ENCODE data around the gene EFS.
"Not testable (repeated sequence)": the region's sequence is repeated elsewhere in the genome, so short reads cannot be mapped to it uniquely, and the experiment has no call there.

Gene EFS

DNA sequence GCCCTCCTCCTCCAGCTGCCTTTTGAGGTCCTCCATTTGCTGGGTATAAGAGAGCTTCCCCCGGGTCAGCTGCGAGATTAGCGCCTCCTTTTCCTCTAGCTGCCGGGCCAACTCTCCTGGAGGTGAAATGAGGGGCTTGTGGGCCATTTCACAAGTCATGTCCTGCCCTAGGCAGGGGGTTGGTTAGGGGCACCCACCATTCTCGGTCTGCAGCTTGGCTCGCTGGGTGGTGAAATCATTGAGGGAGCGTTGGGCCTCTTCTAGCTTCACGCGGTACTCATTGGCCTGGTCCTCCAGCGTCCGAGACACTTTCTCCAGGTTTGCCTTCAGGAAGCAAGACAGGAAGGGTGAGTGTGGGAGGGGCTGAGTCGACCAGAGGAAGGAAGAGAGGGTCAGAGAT, 24.4 kb upstream of the EFS start:
- DNase-seq (ENCODE audit: low read depth): no peak
- in situ Hi-C loops (cut with HindIII; ENCODE audit: low sequenced_read_pairs): no loop called here
- TF ChIP-seq, protein P1, sequence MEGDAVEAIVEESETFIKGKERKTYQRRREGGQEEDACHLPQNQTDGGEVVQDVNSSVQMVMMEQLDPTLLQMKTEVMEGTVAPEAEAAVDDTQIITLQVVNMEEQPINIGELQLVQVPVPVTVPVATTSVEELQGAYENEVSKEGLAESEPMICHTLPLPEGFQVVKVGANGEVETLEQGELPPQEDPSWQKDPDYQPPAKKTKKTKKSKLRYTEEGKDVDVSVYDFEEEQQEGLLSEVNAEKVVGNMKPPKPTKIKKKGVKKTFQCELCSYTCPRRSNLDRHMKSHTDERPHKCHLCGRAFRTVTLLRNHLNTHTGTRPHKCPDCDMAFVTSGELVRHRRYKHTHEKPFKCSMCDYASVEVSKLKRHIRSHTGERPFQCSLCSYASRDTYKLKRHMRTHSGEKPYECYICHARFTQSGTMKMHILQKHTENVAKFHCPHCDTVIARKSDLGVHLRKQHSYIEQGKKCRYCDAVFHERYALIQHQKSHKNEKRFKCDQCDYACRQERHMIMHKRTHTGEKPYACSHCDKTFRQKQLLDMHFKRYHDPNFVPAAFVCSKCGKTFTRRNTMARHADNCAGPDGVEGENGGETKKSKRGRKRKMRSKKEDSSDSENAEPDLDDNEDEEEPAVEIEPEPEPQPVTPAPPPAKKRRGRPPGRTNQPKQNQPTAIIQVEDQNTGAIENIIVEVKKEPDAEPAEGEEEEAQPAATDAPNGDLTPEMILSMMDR (IDR thresholded peaks at IDR 0.05; ENCODE audit: low read depth, low read length, missing control alignments): no peak
- no peak overlapping the region for H3K4me3 ChIP-seq (ENCODE audit: low read depth, low read length)

DNA sequence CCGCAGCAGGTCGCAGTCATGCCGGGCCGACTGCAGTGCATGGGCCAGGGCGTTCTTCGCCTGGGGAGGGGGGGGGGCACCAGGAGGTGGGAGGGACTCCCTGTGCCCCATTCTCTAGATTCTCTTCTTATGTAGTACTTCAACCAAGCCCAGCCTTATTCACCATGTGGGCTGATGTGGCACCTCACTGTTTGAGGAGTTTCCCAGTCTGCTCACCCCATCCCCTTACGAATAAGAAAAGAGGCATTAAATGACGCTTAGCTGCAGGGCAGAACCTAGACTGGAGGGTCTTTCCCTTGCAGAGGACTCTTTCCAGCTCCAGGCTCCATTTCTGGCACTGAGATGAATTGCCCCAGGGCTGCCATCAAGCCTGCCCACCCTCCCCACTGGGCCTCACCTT, 24.0 kb upstream of the EFS start:
- no peak for DNase-seq (ENCODE audit: low read depth)
- TF ChIP-seq, protein P1 (IDR thresholded peaks at IDR 0.05; ENCODE audit: low read depth, low read length, missing control alignments): no peak
- H3K4me3 ChIP-seq (ENCODE audit: low read depth, low read length): no peak overlapping the region
- in situ Hi-C loops (cut with HindIII; ENCODE audit: low sequenced_read_pairs): no loop called here

DNA sequence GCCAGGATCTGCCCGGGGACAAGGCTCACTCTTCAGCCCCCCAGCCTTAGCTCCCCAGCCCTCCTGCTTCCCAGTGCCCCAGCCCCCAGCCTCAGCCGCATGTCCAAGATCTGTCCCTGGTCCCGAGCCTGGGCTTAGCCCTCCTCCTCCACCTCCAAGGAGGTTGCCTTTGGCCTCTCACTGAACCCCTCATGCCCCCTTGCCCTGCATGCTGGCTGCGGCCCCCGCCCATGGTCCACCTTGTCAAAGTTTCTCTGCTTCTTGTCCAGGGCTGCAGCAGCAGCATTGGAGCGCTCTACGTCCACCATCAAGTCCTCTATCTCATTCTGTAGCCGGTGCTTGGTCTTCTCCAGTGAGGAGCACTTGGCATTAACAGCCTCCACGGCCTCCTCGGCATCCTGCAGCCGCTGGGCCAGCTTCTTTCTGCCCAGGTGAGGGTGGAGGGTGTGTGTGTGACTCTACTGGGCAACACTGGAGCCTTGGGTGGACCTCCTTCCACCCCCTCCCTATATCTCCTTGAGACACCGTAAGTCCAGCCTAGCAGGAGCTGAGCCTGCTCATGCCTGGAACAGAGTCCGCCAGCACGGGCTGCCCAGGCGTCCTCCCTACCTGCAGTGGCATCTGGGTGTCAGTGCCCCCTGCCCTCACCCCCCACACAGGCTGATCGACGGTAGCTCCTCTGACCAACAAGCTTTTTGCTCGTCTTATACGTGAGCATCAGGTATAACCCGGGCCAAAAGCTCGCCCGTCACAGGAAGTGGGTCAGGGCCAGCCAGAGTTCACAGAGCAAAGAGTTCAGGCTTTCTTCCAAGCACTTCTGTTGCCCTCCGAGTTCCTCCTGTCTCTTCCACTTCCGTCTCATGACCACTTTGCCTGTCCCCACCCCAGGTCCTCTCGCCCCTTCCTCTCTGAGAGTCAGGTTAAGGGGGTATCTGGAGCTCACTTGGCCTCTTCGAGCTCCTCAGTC, 23.2 kb upstream of the EFS start:
- in situ Hi-C loops (cut with HindIII; ENCODE audit: low sequenced_read_pairs): no loop called here
- DNase-seq (ENCODE audit: low read depth): no peak

DNA sequence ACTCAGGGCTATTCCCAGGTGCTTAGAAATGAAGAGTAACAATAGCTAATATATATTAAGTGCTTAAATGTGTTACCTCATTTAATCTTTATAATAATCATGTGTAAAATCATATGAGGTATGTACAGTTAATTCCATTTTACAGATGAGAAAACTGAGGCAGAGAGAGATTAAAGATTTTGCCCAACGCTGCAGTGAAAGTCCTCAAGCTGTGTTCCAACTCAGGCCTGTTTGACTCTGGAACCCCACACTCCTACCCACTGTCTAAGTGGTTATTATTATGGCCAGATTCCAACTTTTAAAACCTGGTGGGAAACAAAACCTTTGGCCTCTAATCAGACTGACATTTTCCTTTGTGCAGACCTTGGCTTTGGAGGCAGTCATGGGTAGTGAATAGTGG, 22.0 kb upstream of the EFS start:
- in situ Hi-C loops (cut with HindIII; ENCODE audit: low sequenced_read_pairs): no loop called here
- no peak overlapping the region for H3K4me3 ChIP-seq (ENCODE audit: low read depth, low read length)
- TF ChIP-seq, protein P1 (IDR thresholded peaks at IDR 0.05; ENCODE audit: low read depth, low read length, missing control alignments): no peak
- no peak for DNase-seq (ENCODE audit: low read depth)

More for the DNA sequence above, 23.2 kb upstream of the EFS start:
- TF ChIP-seq, protein P1 (IDR thresholded peaks at IDR 0.05; ENCODE audit: low read depth, low read length, missing control alignments): no peak
- H3K4me3 ChIP-seq (ENCODE audit: low read depth, low read length): no peak overlapping the region

DNA sequence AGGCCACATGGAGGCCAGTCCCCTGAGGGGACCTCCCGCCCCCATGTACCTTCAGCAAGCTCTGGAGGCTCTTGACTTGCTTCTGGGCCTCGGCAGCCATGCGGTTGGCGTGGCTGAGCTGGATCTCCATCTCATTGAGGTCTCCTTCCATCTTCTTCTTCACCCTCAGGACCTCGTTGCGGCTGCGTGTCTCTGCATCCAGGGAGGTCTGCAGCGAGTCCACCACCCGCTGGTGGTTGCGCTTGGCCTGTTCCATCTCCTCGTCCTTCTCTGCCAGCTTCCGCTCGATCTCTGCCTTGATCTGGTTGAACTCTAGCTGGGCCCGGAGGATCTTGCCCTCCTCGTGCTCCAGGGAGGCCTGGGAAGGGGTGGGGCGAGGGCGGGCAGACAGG, 21.3 kb upstream of the EFS start:
- in situ Hi-C loops (cut with HindIII; ENCODE audit: low sequenced_read_pairs); DNase-seq (ENCODE audit: low read depth); H3K4me3 ChIP-seq (ENCODE audit: low read depth, low read length): not testable (repeated sequence)

DNA sequence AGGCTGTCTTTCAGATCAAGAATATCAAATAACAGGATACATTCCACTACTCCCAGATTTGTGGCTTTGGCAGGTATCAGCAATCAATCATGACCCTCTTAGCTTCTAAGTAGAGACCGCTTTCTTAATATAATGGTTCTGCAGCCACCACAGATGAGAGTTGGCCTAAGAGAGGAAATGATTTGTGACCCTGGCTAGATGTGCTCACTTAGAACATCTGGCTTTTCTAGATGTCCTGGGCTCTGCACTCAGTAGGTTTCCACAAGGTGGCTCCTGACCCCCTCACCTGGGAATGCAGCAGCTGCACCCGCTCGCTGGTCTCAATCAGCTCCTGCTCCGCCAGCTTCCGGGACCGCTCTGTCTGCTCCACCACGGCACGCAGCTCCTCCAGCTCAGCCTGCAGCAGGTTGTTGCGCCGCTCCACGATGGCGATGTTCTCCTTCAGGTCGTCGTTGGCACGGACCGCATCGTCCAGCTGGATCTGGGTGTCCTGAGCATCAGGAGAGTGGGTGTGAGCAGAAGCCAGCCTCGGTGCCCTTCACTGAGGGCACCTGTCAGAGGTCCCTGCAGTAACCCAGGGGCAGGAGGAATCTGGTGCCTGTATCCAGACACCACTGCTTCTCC, 20.8 kb upstream of the EFS start:
- in situ Hi-C loops (cut with HindIII; ENCODE audit: low sequenced_read_pairs): no loop called here

More for the DNA sequence above, 20.8 kb upstream of the EFS start:
- DNase-seq (ENCODE audit: low read depth): no peak
- no peak overlapping the region for H3K4me3 ChIP-seq (ENCODE audit: low read depth, low read length)
- TF ChIP-seq, protein P1 (IDR thresholded peaks at IDR 0.05; ENCODE audit: low read depth, low read length, missing control alignments): no peak

All from astrocyte of the cerebellum (primary cell).